Stimulated activated memory B cell treated with anti-CD40 and anti-IgM and Interleukin-4, amounts not matched to agents 10 μg/mL and 1 μg/mL and 100 μg/mL, for 72 hours (primary cell): ENCODE results near the gene RPE.

Experiments
- ATAC-seq: fragments of 150-1000 bp; cut with Tn5 transposase; 2 replicates; pipeline ENCODE4 v1.10.0; 2021
- H3K27ac Mint-ChIP-seq: one replicate; pipeline ENCODE4 v1.8.0; 2022; ENCODE audit warnings: mild to moderate bottlenecking, mixed read lengths
- H3K27me3 Mint-ChIP-seq: one replicate; pipeline ENCODE4 v1.8.0; 2022; ENCODE audit warnings: mixed read lengths
- H3K36me3 Mint-ChIP-seq: one replicate; pipeline ENCODE4 v1.8.0; 2022; ENCODE audit warnings: mixed read lengths
- H3K4me1 Mint-ChIP-seq: one replicate; pipeline ENCODE4 v1.8.0; 2022; ENCODE audit warnings: mixed read lengths
- H3K4me3 Mint-ChIP-seq: one replicate; pipeline ENCODE4 v1.8.0; 2022; ENCODE audit warnings: mild to moderate bottlenecking, moderate library complexity, mixed read lengths
- H3K9me3 Mint-ChIP-seq: one replicate; pipeline ENCODE4 v1.8.0; 2022; ENCODE audit warnings: mixed read lengths

RPE gene

GRCh38 chr2:209985874-209986273, 16.6 kb upstream of the RPE start:
- Mint-ChIP-seq H3K9me3 (no peaks in the 10 kb centered on the region), H3K36me3 (no peaks in the 10 kb centered on the region), H3K4me1 (peaks cover 5% of the 10 kb centered on the region), H3K27me3 (peaks cover 19% of the 10 kb centered on the region), H3K27ac (no peak overlapping the region), H3K4me3 (no peak overlapping the region)
- ATAC-seq, result no peak

GRCh38 chr2:209986415-209986814, 16.0 kb upstream of the RPE start:
- Mint-ChIP-seq H3K27ac (no peak overlapping the region), H3K36me3 (no peaks in the 10 kb centered on the region), H3K4me1 (peaks cover 5% of the 10 kb centered on the region), H3K27me3 (peaks cover 19% of the 10 kb centered on the region), H3K9me3 (no peaks in the 10 kb centered on the region), H3K4me3 (no peak overlapping the region)
- ATAC-seq, result no peak

GRCh38 chr2:209988010-209988409, 14.4 kb upstream of the RPE start:
- Mint-ChIP-seq H3K9me3 (no peaks in the 10 kb centered on the region), H3K4me1 (peaks cover 5% of the 10 kb centered on the region), H3K27ac (no peak overlapping the region), H3K36me3 (no peaks in the 10 kb centered on the region), H3K27me3 (peaks cover 19% of the 10 kb centered on the region), H3K4me3 (no peak overlapping the region)
- no peak for ATAC-seq

DNA sequence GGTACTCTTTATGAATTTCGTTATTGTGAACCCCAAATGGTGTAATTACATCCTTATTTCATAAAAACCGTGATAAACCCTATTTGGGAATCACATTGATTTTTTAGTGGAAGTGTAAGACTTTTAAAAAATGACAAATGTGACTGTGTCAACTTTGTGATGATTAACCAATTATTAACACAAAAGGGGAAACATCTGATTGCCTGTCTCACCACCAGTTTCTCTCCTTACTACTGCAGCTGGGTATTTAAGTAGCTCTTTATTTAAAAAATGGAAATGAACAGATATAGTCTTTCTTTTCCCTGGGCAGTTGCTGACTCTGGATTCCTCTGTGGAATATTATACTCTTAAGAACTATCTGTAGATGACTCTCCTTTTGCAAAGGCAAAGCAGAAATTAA, 11.6 kb upstream of the RPE start:
- Mint-ChIP-seq H3K27ac (no peak overlapping the region), H3K4me3 (no peak overlapping the region), H3K36me3 (no peaks in the 10 kb centered on the region), H3K4me1 (peaks cover 2% of the 10 kb centered on the region), H3K27me3 (peaks cover 9% of the 10 kb centered on the region), H3K9me3 (no peaks in the 10 kb centered on the region)
- no peak for ATAC-seq

DNA sequence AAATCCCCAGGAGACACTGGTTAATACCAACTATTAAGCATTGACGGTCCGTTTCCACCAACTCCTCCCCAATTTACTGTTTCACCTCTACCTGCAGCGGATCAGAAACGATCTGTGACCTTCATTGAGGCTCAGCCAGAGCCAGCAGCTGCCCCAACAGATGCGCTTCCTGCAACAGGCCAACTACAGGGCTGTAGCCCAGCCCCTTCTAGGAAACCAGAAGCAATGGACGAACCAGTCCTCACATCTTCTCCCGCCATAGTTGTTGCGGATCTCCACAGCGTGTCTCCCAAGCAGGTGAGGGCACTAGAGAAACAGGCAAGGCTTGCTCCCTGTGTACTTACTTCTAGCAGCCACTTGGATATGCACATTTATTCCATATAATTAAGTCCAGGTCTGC, 8.5 kb upstream of the RPE start:
- Mint-ChIP-seq H3K36me3 (no peaks in the 10 kb centered on the region), H3K9me3 (no peaks in the 10 kb centered on the region), H3K27ac (no peak overlapping the region), H3K27me3 (peaks cover 9% of the 10 kb centered on the region), H3K4me1 (no peaks in the 10 kb centered on the region), H3K4me3 (no peak overlapping the region)
- no peak for ATAC-seq

DNA sequence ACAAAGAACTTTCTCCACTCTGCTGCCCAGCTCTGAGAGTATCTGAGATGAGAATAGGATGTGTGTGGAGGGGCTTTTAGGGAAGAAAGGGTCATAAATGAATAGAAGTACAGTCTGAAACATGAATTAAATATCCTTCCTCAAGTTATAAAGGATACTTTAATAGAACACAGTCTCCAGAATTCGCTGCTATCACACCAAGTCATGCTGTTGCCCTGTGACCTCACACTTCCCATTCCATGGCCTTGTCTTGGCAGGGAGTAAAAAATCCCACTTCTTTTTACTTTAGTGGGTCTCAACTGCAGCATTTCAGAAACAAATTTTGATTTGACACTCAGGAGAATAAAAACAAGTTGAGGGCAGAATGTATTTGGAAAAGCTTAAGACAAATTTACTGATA, 3.8 kb upstream of the RPE start:
- Mint-ChIP-seq H3K4me1 (peaks cover 8% of the 10 kb centered on the region), H3K36me3 (no peaks in the 10 kb centered on the region), H3K27me3 (no peaks in the 10 kb centered on the region), H3K4me3 (no peak overlapping the region), H3K27ac (no peak overlapping the region), H3K9me3 (no peaks in the 10 kb centered on the region)
- no peak for ATAC-seq

- ATAC-seq, result no peak
- peaks cover 25% of the 10 kb centered on the region for H3K4me1 Mint-ChIP-seq
- H3K4me3 Mint-ChIP-seq, result no peak overlapping the region
- no peaks in the 10 kb centered on the region for H3K36me3 Mint-ChIP-seq
- H3K9me3 Mint-ChIP-seq, result no peaks in the 10 kb centered on the region
- no peak overlapping the region for H3K27ac Mint-ChIP-seq
- no peaks in the 10 kb centered on the region for H3K27me3 Mint-ChIP-seq
These were observed 1.7 kb upstream of the RPE start for GRCh38 chr2:210000464-210001324.

GRCh38 chr2:210003359-210003758, 921 bp downstream of the RPE start:
- no peak for ATAC-seq
- Mint-ChIP-seq H3K4me3 (peak overlapping the region; percentile 81), H3K9me3 (no peaks in the 10 kb centered on the region), H3K27ac (peak overlapping the region; percentile 78), H3K27me3 (no peaks in the 10 kb centered on the region), H3K4me1 (peaks cover 52% of the 10 kb centered on the region), H3K36me3 (peaks cover 18% of the 10 kb centered on the region)

GRCh38 chr2:210004881-210005280, 2.4 kb downstream of the RPE start:
- Mint-ChIP-seq H3K36me3 (peaks cover 25% of the 10 kb centered on the region), H3K9me3 (no peaks in the 10 kb centered on the region), H3K4me1 (peaks cover 62% of the 10 kb centered on the region), H3K27me3 (no peaks in the 10 kb centered on the region), H3K27ac (no peak overlapping the region), H3K4me3 (no peak overlapping the region)
- no peak for ATAC-seq

- peaks cover 39% of the 10 kb centered on the region for H3K36me3 Mint-ChIP-seq
- no peak overlapping the region for H3K4me3 Mint-ChIP-seq
- H3K27ac Mint-ChIP-seq, result peak overlapping the region; percentile 6
- H3K27me3 Mint-ChIP-seq, result no peaks in the 10 kb centered on the region
- no peak for ATAC-seq
- H3K4me1 Mint-ChIP-seq, result peaks cover 56% of the 10 kb centered on the region
- H3K9me3 Mint-ChIP-seq, result no peaks in the 10 kb centered on the region
These were observed 5.5 kb downstream of the RPE start for GRCh38 chr2:210007895-210008294.

DNA sequence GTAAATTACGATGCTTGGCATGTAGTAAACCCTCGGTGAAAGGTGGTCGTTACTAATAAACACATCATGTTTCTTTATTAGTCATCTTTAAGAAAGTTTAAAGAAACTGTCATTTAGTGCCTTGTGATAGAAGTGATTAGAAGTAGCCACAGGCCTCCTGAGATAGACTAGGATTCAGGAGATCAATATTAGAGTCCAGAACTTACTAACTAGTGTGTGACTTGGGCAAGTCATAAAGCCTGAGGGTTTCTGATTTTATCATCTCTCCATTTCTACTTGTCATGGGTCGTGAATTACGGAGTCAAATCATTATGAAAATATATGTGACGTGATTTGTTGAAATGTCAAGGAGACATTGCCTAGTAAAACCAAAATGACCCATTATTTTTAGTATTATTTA, 6.7 kb downstream of the RPE start:
- no peaks in the 10 kb centered on the region for H3K27me3 Mint-ChIP-seq
- ATAC-seq, result no peak
- H3K36me3 Mint-ChIP-seq, result peaks cover 39% of the 10 kb centered on the region
- H3K9me3 Mint-ChIP-seq, result no peaks in the 10 kb centered on the region
- H3K4me1 Mint-ChIP-seq, result peaks cover 54% of the 10 kb centered on the region
- H3K27ac Mint-ChIP-seq, result no peak overlapping the region
- H3K4me3 Mint-ChIP-seq, result no peak overlapping the region

- no peaks in the 10 kb centered on the region for H3K27me3 Mint-ChIP-seq
- no peak overlapping the region for H3K27ac Mint-ChIP-seq
- H3K4me1 Mint-ChIP-seq, result peaks cover 47% of the 10 kb centered on the region
- no peak overlapping the region for H3K4me3 Mint-ChIP-seq
- no peak for ATAC-seq
- peaks cover 43% of the 10 kb centered on the region for H3K36me3 Mint-ChIP-seq
- no peaks in the 10 kb centered on the region for H3K9me3 Mint-ChIP-seq
These were observed 7.5 kb downstream of the RPE start for GRCh38 chr2:210009896-210010295.

DNA sequence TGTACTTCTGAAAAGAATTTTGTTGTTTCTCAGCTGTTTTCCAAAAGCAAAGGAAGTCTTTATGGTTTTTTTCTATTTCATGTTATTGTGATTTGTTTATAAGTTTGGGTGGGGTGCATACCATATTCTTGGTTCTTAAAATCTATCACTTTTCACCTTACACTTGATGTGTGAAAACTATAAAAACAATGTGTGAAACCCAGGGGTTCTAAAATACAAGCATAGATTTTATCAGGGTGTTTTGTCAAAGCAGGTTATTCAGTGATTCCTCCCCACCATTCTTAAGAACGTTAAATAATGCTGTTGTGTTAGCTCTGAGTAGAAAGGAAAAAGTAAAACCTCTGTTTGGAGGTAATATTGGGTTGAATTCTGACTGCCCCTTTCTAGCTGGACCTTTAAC, 17.7 kb downstream of the RPE start:
- ATAC-seq, result no peak
- H3K9me3 Mint-ChIP-seq, result no peaks in the 10 kb centered on the region
- H3K36me3 Mint-ChIP-seq, result peaks cover 32% of the 10 kb centered on the region
- H3K27me3 Mint-ChIP-seq, result no peaks in the 10 kb centered on the region
- H3K4me1 Mint-ChIP-seq, result peaks cover 3% of the 10 kb centered on the region
- H3K4me3 Mint-ChIP-seq, result no peak overlapping the region
- no peak overlapping the region for H3K27ac Mint-ChIP-seq

GRCh38 chr2:210022824-210023223, 20.4 kb downstream of the RPE start:
- Mint-ChIP-seq H3K4me3 (no peak overlapping the region), H3K27me3 (no peaks in the 10 kb centered on the region), H3K36me3 (peaks cover 33% of the 10 kb centered on the region), H3K27ac (no peak overlapping the region), H3K4me1 (no peaks in the 10 kb centered on the region), H3K9me3 (no peaks in the 10 kb centered on the region)
- ATAC-seq, result no peak

GRCh38 chr2:210027608-210028007, 25.2 kb downstream of the RPE start:
- no peak overlapping the region for H3K27ac Mint-ChIP-seq
- no peaks in the 10 kb centered on the region for H3K27me3 Mint-ChIP-seq
- no peak for ATAC-seq
- no peaks in the 10 kb centered on the region for H3K4me1 Mint-ChIP-seq
- no peak overlapping the region for H3K4me3 Mint-ChIP-seq
- no peaks in the 10 kb centered on the region for H3K9me3 Mint-ChIP-seq
- H3K36me3 Mint-ChIP-seq, result peaks cover 29% of the 10 kb centered on the region

- H3K27ac Mint-ChIP-seq, result no peak overlapping the region
- no peaks in the 10 kb centered on the region for H3K27me3 Mint-ChIP-seq
- H3K36me3 Mint-ChIP-seq, result peaks cover 24% of the 10 kb centered on the region
- no peaks in the 10 kb centered on the region for H3K4me1 Mint-ChIP-seq
- no peak overlapping the region for H3K4me3 Mint-ChIP-seq
- ATAC-seq, result no peak
- no peaks in the 10 kb centered on the region for H3K9me3 Mint-ChIP-seq
These were observed 25.7 kb downstream of the RPE start for GRCh38 chr2:210028178-210028577.
